Psoas muscle (tissue), 8 donors: ENCODE measurements around the gene CD200R1L. TPM values are rescaled to one million over a fixed set of nuclear protein-coding genes. Genes with fewer than 3 reads are reported as not detected.

Experiments used
- ATAC-seq, 4 donors: fragments of 200-7000 bp; cut with Tn5 transposase; one replicate each; pipeline ENCODE4 v1.9.1; 2020; ENCODE audit warnings: moderate library complexity in 3 of 4, mild to moderate bottlenecking in 2 of 4
- DNase-seq, 2 donors: peaks; one replicate each; pipeline ENCODE4 v3.0.0-alpha.2; 2020
- H3K27ac ChIP-seq: fragments of 200-600 bp; one replicate; pipeline ENCODE4 v1.8.0; 2022
- H3K27me3 ChIP-seq, 3 donors: fragments of 200-600 bp in 1 of 3; one replicate each; pipeline versions ENCODE4 v1.6.1 to v1.8.0; 2013 to 2022; ENCODE audit warnings: low read length in 2 of 3, mild to moderate bottlenecking in 2 of 3, moderate library complexity in 1 of 3; ENCODE audit not compliant: insufficient read depth in 3 of 3
- H3K36me3 ChIP-seq, 2 donors: fragments of 200-600 bp in 1 of 2; one replicate each; pipeline versions ENCODE4 v1.6.1 to v1.8.0; 2013 to 2022; ENCODE audit warnings: low read depth in 1 of 2, mild to moderate bottlenecking in 1 of 2, moderate library complexity in 1 of 2; ENCODE audit not compliant: insufficient read depth in 1 of 2
- H3K4me1 ChIP-seq: fragments of 200-600 bp; one replicate; pipeline ENCODE4 v1.8.0; 2022
- H3K4me3 ChIP-seq: fragments of 200-600 bp; one replicate; pipeline ENCODE4 v1.8.0; 2022; ENCODE audit warnings: mild to moderate bottlenecking
- H3K9me3 ChIP-seq: fragments of 200-600 bp; one replicate; pipeline ENCODE4 v1.8.0; 2022
- WGBS, 3 donors: extraction: QIAGEN DNeasy Blood & Tissue Kit; methylation state at CpG; one replicate each; pipeline versions ENCODE4 v1.1.6 to v1.1.7; 2013; 5-methylcytosine and 5-hydroxymethylcytosine counted together
- intact Hi-C, 2 donors: fragments of 100-400 bp; cut with DNase I; formaldehyde crosslinking; loops; one replicate each; pipeline versions ENCODE4 v1.11.0 to v1.14.2; 2022
- polyA plus RNA-seq, 3 donors: library from polyadenylated mRNA; stranded (reverse); fragments of 200-250 nt; gene quantifications; one replicate each; pipeline ENCODE4 v1.2.3, GENCODE V29; 2013
- total RNA-seq, 4 donors: library from RNA; stranded (reverse); fragmentation: NEBNext Ultra II Directional in 2 of 4; extraction: Animal tissue kit (Norgen Biotek cat#: 25700) in 2 of 4; gene quantifications; one replicate each; pipeline versions ENCODE4 v1.2.1 to v1.2.4, GENCODE V29; 2021 to 2023
- TF ChIP-seq, protein P1 (sequence below): fragments of 200-600 bp; IDR thresholded peaks from one replicate; pipeline ENCODE4 v1.8.0; 2022; ENCODE audit warnings: antibody characterized with exemption
- donor health status: healthy with polysubstance abuse.
- donor health status: DM: no; HTN: no; CAD: no; lungs with moderate emphysema.
- donor health status: Bipolar disorder and iron deficiency.
- donor health status: healthy.
- donor health status: DM: yes; HTN: yes; CAD: no.
- donor health status: DM: no; HTN: no; CAD: no.
- donor health status: DM: no; HTN: no; CAD: no.
- donor health status: DM: yes; HTN: yes; CAD: no.

Gene CD200R1L
- total and polyA plus RNA-seq, 7 donors, result not detected

DNA sequence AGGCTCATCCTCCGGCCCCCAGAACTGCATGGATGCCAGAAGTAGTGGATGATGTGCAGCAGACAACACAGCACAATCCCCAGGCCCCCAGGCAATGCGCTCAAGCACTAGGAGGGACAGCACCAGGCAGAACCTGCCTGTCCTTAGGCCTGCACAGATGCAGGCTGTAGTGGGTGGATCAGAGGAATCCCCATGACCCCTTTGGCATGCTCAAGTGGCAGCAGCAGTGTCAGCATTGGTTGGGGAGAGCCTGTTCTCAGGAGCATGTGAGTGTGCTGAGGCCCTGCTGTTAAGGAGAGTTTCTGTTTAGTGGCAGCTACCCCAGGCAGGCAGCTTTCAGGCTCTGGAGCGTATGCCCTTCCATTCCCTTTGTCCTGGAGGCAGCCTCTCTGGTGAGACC, 25.1 kb upstream of the CD200R1L start:
- no peak for ATAC-seq
- Histone ChIP-seq H3K36me3 (no peaks in the 10 kb centered on the region), H3K27me3 (no peaks in the 10 kb centered on the region), H3K4me3 (no peak overlapping the region), H3K27ac (no peak overlapping the region), H3K9me3 (peaks cover 12% of the 10 kb centered on the region), H3K4me1 (no peaks in the 10 kb centered on the region)
- WGBS, 3 donors, result 77 to 86% (median 82%) methylated on average over 3 of the region's 3 CpGs
- TF ChIP-seq, protein P1, sequence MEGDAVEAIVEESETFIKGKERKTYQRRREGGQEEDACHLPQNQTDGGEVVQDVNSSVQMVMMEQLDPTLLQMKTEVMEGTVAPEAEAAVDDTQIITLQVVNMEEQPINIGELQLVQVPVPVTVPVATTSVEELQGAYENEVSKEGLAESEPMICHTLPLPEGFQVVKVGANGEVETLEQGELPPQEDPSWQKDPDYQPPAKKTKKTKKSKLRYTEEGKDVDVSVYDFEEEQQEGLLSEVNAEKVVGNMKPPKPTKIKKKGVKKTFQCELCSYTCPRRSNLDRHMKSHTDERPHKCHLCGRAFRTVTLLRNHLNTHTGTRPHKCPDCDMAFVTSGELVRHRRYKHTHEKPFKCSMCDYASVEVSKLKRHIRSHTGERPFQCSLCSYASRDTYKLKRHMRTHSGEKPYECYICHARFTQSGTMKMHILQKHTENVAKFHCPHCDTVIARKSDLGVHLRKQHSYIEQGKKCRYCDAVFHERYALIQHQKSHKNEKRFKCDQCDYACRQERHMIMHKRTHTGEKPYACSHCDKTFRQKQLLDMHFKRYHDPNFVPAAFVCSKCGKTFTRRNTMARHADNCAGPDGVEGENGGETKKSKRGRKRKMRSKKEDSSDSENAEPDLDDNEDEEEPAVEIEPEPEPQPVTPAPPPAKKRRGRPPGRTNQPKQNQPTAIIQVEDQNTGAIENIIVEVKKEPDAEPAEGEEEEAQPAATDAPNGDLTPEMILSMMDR, result no peak
- intact Hi-C loops, result no loop called here
- peak in 1 of 2 donors; percentile 24 for DNase-seq

DNA sequence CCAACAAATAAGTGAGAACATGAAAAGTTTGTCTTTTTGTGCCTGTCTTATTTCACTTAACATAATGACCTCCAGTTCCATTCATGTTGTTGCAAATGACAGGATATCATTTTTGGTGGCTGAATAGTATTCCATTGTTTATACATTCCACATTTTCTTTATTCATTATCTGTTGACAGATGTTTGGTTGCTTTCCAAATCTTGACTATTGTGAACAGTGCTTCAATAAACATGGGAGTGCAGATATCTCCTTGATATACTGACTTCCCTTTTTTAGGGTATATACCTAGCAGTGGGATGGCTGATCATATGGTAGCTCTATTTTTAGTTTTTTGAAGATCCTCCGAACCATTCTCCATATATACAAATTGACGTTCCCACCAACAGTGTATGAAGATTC, 19.1 kb upstream of the CD200R1L start:
- H3K27ac ChIP-seq, result no peak overlapping the region
- H3K27me3 ChIP-seq, result no peaks in the 10 kb centered on the region
- TF ChIP-seq, protein P1, result no peak
- H3K9me3 ChIP-seq, result peaks cover 11% of the 10 kb centered on the region
- H3K36me3 ChIP-seq, result no peaks in the 10 kb centered on the region
- ATAC-seq (no peak), DNase-seq (no peak)
- WGBS, 3 donors, result 60 to 80% (median 68%) methylated on average over 2 of the region's 2 CpGs
- no peak overlapping the region for H3K4me3 ChIP-seq
- no peaks in the 10 kb centered on the region for H3K4me1 ChIP-seq
- intact Hi-C loops, result no loop called here

DNA sequence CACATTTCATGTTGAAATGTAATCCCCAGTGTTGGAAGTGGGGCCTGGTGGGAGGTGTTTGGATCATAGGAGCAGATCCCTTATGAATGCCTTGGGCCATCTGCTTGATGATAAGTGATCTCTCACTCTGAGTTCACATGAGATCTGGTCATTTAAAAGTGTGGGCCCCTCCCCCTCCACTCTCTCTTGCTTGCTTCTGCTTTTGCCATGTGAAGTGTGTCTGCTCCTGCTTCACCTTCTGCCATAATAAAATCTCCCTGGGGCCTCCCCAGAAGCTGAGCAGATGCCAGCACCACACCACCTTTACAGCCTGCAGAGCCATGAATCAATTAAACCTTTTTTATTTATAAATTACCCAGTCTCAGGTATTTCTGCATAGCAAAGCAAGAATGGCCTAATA, 14.2 kb upstream of the CD200R1L start:
- H3K27ac ChIP-seq, result no peak overlapping the region
- DNase-seq (no peak), ATAC-seq (no peak)
- peaks cover 5% of the 10 kb centered on the region for H3K9me3 ChIP-seq
- TF ChIP-seq, protein P1, result no peak
- H3K36me3 ChIP-seq, result no peaks in the 10 kb centered on the region
- no peaks in the 10 kb centered on the region for H3K27me3 ChIP-seq
- intact Hi-C loops, result no loop called here
- H3K4me1 ChIP-seq, result no peaks in the 10 kb centered on the region
- H3K4me3 ChIP-seq, result no peak overlapping the region

DNA sequence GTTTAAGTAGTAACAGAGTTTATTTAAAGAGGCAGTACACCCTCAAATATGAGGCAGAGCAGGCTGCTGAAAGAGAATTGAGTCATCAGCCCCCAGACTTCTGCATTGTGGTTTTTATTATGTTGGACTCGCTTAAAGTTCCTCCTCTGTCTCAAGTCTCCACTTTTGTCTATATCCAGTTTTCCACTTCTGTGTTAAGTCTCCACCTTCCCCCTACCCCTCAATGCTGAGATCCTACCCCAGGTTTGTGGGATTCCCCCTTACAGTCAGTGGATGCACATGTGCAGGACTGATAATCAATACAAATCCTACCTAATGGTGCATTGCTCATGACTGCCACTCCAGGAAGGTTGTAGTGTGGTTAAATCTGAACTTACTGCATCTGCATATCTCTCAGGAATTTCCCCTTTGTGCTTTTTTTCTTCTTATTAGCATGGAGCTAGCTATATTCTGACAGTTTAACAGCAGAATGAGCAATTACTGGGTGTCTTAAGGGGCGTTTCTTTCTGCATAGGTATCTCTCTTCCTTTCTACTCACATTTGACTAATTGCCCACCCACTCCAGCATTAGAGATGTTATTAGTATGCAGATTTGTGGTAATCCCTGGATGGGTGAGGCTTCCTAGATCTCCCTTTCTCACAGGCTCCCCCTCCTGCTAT, 11.9 kb upstream of the CD200R1L start:
- H3K9me3 ChIP-seq, result peaks cover 5% of the 10 kb centered on the region
- no peak for ATAC-seq
- H3K36me3 ChIP-seq, result no peaks in the 10 kb centered on the region
- DNase-seq, result no peak
- no peak overlapping the region for H3K27ac ChIP-seq
- no peaks in the 10 kb centered on the region for H3K4me1 ChIP-seq
- no peaks in the 10 kb centered on the region for H3K27me3 ChIP-seq
- 66 to 73% (median 72%) methylated on average over 2 of the region's 2 CpGs for WGBS, 3 donors
- TF ChIP-seq, protein P1, result no peak
- no peak overlapping the region for H3K4me3 ChIP-seq
- intact Hi-C loops, result no loop called here

DNA sequence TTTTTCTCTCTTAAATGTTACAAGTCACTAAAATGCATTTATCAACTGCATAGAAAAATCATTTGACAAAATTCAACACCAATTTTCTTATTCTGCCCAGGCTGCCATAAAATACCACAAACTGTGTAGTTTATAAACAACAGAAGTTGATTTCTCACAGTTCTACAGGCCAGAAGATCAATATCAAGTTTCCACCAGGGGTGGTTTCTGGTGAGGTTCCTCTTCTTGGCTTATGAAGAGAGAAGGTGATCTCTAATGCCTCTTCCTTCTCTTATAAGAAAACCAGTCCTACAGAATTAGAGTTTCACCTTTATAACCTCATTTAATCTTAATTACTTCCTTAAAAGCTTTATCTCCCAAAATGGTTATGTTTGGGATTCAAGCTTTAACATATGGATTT, 10.9 kb upstream of the CD200R1L start:
- Histone ChIP-seq H3K27ac (no peak overlapping the region), H3K27me3 (no peaks in the 10 kb centered on the region), H3K4me3 (no peak overlapping the region), H3K36me3 (no peaks in the 10 kb centered on the region), H3K9me3 (peaks cover 5% of the 10 kb centered on the region), H3K4me1 (no peaks in the 10 kb centered on the region)
- ATAC-seq (no peak), DNase-seq (no peak)
- TF ChIP-seq, protein P1, result no peak
- intact Hi-C loops, result no loop called here
